WERI-Rb-1 (cell line): ENCODE measurements around the gene SEPTIN8.
A peak's percentile ranks its signal among the peaks of the same experiment; 100 is the strongest.

ENCODE experiments used
- DNase-seq: peaks from one replicate; pipeline ENCODE4 v3.0.0-alpha.2; 2020
- H3K27ac ChIP-seq: fragments of 250-450 bp; sonication (Bioruptor Pico); 2 replicates; pipeline ENCODE4 v1.5.1; 2020; ENCODE audit warnings: mild to moderate bottlenecking, moderate library complexity
- H3K27me3 ChIP-seq: fragments of 250-450 bp; sonication (Bioruptor Pico); 2 replicates; pipeline ENCODE4 v1.5.1; 2021; ENCODE audit warnings: mild to moderate bottlenecking, low read depth, moderate library complexity; ENCODE audit not compliant: insufficient read depth, severe bottlenecking
- H3K36me3 ChIP-seq: fragments of 250-450 bp; sonication (Bioruptor Pico); 2 replicates; pipeline ENCODE4 v1.5.1; 2020; ENCODE audit warnings: mild to moderate bottlenecking, moderate library complexity
- H3K4me3 ChIP-seq: 2 replicates; pipeline ENCODE4 v1.5.1; 2011; ENCODE audit warnings: low read depth, mild to moderate bottlenecking, control low read depth, low read length
- H3K9me3 ChIP-seq: fragments of 250-450 bp; sonication (Bioruptor Pico); 2 replicates; pipeline ENCODE4 v1.5.1; 2021; ENCODE audit warnings: mild to moderate bottlenecking, moderate library complexity; ENCODE audit not compliant: severe bottlenecking
- CTCF ChIP-seq: IDR thresholded peaks from 2 replicates; pipeline ENCODE4 v1.5.1; 2011; ENCODE audit warnings: low read depth, mild to moderate bottlenecking, control low read depth, inconsistent platforms, low read length

The SEPTIN8 gene

GRCh38 chr5:132744659-132745058 is 32.4 kb downstream of the SEPTIN8 start:
- no peaks in the 10 kb centered on the region for H3K9me3 ChIP-seq
- no peaks in the 10 kb centered on the region for H3K36me3 ChIP-seq
- TF ChIP-seq CTCF, result no peak
- no peak overlapping the region for H3K4me3 ChIP-seq
- no peaks in the 10 kb centered on the region for H3K27me3 ChIP-seq
- H3K27ac ChIP-seq, result no peak overlapping the region
- DNase-seq, result no peak

GRCh38 chr5:132742626-132743025 is 34.4 kb downstream of the SEPTIN8 start:
- H3K9me3 ChIP-seq, result no peaks in the 10 kb centered on the region
- no peak overlapping the region for H3K27ac ChIP-seq
- no peak for TF ChIP-seq CTCF
- no peaks in the 10 kb centered on the region for H3K36me3 ChIP-seq
- no peaks in the 10 kb centered on the region for H3K27me3 ChIP-seq
- H3K4me3 ChIP-seq, result no peak overlapping the region
- no peak for DNase-seq

DNA sequence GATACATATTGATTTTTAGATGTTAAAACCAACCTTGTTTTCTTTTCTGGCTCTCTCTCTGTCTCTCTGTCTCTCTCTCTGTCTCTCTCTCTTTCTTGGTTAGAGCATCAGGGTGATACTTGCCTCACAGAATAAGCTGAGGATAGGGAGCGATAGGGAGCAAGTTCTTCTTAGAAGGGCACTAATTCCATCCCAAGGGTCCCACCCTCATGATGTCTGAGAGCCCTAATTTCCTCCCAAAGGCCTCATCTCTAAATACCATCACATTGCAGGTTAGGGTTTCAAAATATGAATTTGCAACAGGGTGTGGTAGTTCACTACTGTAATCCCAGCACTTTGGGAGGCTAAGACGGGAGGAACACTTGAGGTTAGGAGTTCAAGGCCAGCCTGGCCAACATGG is 34.9 kb downstream of the SEPTIN8 start:
- Histone ChIP-seq H3K4me3 (no peak overlapping the region), H3K27me3 (no peaks in the 10 kb centered on the region), H3K36me3 (no peaks in the 10 kb centered on the region), H3K9me3 (no peaks in the 10 kb centered on the region), H3K27ac (no peak overlapping the region)
- no peak for DNase-seq
- no peak for TF ChIP-seq CTCF

- Histone ChIP-seq H3K9me3 (no peaks in the 10 kb centered on the region), H3K4me3 (no peak overlapping the region), H3K27ac (no peak overlapping the region), H3K36me3 (no peaks in the 10 kb centered on the region), H3K27me3 (no peaks in the 10 kb centered on the region)
- no peak for TF ChIP-seq CTCF
- no peak for DNase-seq
Observed at GRCh38 chr5:132739232-132739631, 37.8 kb downstream of the SEPTIN8 start.

DNA sequence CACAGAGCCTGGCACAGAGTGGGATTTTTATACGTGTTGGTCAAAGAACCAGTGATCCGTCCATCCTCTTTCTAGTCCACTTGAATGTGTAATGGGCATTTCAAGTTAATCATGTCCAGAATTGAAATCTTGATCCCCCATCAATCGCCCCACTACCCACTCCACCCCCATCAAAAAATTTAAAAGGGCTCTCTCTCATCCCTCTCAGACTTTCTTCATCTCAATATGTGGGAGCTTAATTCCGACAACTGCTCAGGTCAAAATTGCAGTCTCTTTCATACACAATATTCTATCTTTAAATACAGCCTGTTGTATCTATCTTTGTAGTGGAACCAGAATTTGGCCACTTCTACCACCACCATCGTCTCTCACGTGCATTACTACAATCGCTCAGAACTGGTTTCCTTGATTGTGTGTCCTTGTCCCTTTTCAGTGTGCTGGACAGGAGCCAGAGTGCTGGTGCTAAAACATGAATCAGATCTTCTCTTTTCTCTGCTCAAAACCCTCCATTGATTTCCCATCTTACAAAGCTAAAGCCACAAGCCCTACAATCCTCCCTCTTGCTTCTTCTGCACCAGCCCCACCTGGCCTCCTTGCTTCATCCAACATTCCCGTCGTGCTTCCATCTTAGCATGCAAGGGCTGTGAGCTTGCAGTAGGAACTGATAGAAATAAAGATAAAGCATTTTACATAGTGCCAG is 38.9 kb downstream of the SEPTIN8 start:
- no peak overlapping the region for H3K27ac ChIP-seq
- peak overlapping the region; percentile 78 for H3K4me3 ChIP-seq
- TF ChIP-seq CTCF, result no peak

More for the DNA sequence above, 38.9 kb downstream of the SEPTIN8 start:
- Histone ChIP-seq H3K27me3 (no peaks in the 10 kb centered on the region), H3K36me3 (peaks cover 8% of the 10 kb centered on the region; the same call in 1 of the 2 replicates), H3K9me3 (no peaks in the 10 kb centered on the region)
- no peak for DNase-seq
